Vagina (tissue), 2 donors: ENCODE measurements around the gene ZP2.

Experiments
- POLR2A ChIP-seq, 2 donors: fragments of 450-650 bp; IDR thresholded peaks; one replicate each; pipeline ENCODE4 v1.6.1; 2017; ENCODE audit warnings: antibody characterized with exemption in 2 of 2, mild to moderate bottlenecking in 2 of 2, moderate library complexity in 2 of 2
- POLR2AphosphoS5 ChIP-seq, 2 donors: sonication (generic); formaldehyde crosslinking; IDR thresholded peaks; one replicate each; pipeline ENCODE4 v1.9.0; 2017; ENCODE audit warnings: antibody characterized with exemption in 2 of 2, mild to moderate bottlenecking in 2 of 2, low read depth in 1 of 2; ENCODE audit not compliant: insufficient read depth in 1 of 2

GRCh38 chr16:21244518-21245215, 33.3 kb upstream of the ZP2 start:
- TF ChIP-seq POLR2AphosphoS5 (IDR thresholded peaks at IDR 0.05; ENCODE audit: insufficient read depth in 1 of 2, low read depth in 1 of 2) (no peak), POLR2A (IDR thresholded peaks at IDR 0.05) (no peak)
